HL-60 (cell line): ENCODE results near the gene SCUBE1.

ENCODE experiments used
- POLR2AphosphoS5 ChIP-seq: IDR thresholded peaks from 2 replicates; pipeline ENCODE4 v1.6.1; 2012; ENCODE audit warnings: low read depth
- SPI1 ChIP-seq: IDR thresholded peaks from 2 replicates; pipeline ENCODE4 v1.6.1; 2012; ENCODE audit warnings: low read depth, mild to moderate bottlenecking, borderline replicate concordance
- TF ChIP-seq, protein P1 (sequence below): IDR thresholded peaks from one replicate; pipeline ENCODE4 v1.5.1; 2011; ENCODE audit warnings: low read length, control low read depth, inconsistent platforms; ENCODE audit not compliant: insufficient read depth

DNA sequence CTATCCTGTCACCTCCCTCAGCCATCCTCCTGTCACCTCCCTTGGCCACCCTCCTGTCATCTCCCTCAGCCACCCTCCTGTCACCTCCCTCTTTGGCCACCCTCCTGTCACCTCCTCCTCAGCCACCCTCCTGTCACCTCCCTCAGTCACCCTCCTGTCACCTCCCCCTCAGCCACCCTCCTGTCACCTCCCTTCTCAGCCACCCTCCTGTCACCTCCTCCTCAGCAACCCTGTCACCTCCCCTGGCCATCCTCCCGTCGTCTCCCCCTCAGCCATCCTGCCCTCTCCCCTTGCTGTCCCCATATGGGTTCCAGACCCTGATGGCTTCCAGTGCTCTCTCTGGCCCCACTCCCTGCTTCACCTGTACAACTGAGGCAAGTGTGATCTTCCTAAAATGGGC is 61.8 kb downstream of the SCUBE1 start:
- TF ChIP-seq, protein P1, sequence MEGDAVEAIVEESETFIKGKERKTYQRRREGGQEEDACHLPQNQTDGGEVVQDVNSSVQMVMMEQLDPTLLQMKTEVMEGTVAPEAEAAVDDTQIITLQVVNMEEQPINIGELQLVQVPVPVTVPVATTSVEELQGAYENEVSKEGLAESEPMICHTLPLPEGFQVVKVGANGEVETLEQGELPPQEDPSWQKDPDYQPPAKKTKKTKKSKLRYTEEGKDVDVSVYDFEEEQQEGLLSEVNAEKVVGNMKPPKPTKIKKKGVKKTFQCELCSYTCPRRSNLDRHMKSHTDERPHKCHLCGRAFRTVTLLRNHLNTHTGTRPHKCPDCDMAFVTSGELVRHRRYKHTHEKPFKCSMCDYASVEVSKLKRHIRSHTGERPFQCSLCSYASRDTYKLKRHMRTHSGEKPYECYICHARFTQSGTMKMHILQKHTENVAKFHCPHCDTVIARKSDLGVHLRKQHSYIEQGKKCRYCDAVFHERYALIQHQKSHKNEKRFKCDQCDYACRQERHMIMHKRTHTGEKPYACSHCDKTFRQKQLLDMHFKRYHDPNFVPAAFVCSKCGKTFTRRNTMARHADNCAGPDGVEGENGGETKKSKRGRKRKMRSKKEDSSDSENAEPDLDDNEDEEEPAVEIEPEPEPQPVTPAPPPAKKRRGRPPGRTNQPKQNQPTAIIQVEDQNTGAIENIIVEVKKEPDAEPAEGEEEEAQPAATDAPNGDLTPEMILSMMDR: no peak
- TF ChIP-seq POLR2AphosphoS5 (no peak), SPI1 (no peak)
